HG03460 (cell line): ENCODE data around the gene ADGRG3.

Experiments used
- ATAC-seq: cut with Tn5 transposase; IDR thresholded peaks from one replicate; pipeline ENCODE4 v1.9.1; 2021; ENCODE audit not compliant: unreplicated experiment

The ADGRG3 gene

GRCh38 chr16:57694725-57695679 lies 26.9 kb downstream of the ADGRG3 start, which contains the start of gene DRC7:
TSS of gene DRC7 (plus strand) at chr16:57694806. CDS start at chr16:57697950, 3,144 bp downstream.
- no peak for ATAC-seq

GRCh38 chr16:57695680-57696069 lies 27.6 kb downstream of the ADGRG3 start:
- ATAC-seq = no peak

GRCh38 chr16:57696240-57696639 lies 28.1 kb downstream of the ADGRG3 start:
- ATAC-seq = no peak

- ATAC-seq = no peak
Observed at GRCh38 chr16:57697896-57698537, 29.9 kb downstream of the ADGRG3 start.

GRCh38 chr16:57698812-57699405 lies 30.8 kb downstream of the ADGRG3 start:
- no peak for ATAC-seq

- ATAC-seq = no peak
Observed at GRCh38 chr16:57699481-57699880, 31.4 kb downstream of the ADGRG3 start.

GRCh38 chr16:57699899-57700298 lies 31.8 kb downstream of the ADGRG3 start:
- no peak for ATAC-seq

- ATAC-seq = no peak
Observed at GRCh38 chr16:57700781-57701551, 32.9 kb downstream of the ADGRG3 start.

- no peak for ATAC-seq
Observed at GRCh38 chr16:57701759-57702371, 33.8 kb downstream of the ADGRG3 start.

GRCh38 chr16:57703416-57704010 lies 35.4 kb downstream of the ADGRG3 start:
- no peak for ATAC-seq

- no peak for ATAC-seq
Observed at GRCh38 chr16:57704011-57704904, 36.2 kb downstream of the ADGRG3 start.

- ATAC-seq = no peak
Observed at GRCh38 chr16:57704905-57705852, 37.1 kb downstream of the ADGRG3 start.

- ATAC-seq = no peak
Observed at GRCh38 chr16:57706717-57707116, 38.6 kb downstream of the ADGRG3 start.

GRCh38 chr16:57707331-57707730 lies 39.2 kb downstream of the ADGRG3 start:
- ATAC-seq = no peak

GRCh38 chr16:57708168-57708567 lies 40.1 kb downstream of the ADGRG3 start:
- ATAC-seq = no peak

- ATAC-seq = no peak
Observed at GRCh38 chr16:57709663-57710062, 41.6 kb downstream of the ADGRG3 start.

- no peak for ATAC-seq
Observed at GRCh38 chr16:57711346-57711745, 43.2 kb downstream of the ADGRG3 start.

- no peak for ATAC-seq
Observed at GRCh38 chr16:57711993-57712392, 43.9 kb downstream of the ADGRG3 start.
